ENCODE results near the gene SELENOF. TPM values are rescaled to one million over a fixed set of nuclear protein-coding genes. Genes with fewer than 3 reads are reported as not detected.
"Not testable (repeated sequence)": the region's sequence is repeated elsewhere in the genome, so short reads cannot be mapped to it uniquely, and the experiment has no call there.

SELENOF gene
- total RNA-seq, 2 experiments from 2014 or later: 93.0 to 214 TPM

DNA sequence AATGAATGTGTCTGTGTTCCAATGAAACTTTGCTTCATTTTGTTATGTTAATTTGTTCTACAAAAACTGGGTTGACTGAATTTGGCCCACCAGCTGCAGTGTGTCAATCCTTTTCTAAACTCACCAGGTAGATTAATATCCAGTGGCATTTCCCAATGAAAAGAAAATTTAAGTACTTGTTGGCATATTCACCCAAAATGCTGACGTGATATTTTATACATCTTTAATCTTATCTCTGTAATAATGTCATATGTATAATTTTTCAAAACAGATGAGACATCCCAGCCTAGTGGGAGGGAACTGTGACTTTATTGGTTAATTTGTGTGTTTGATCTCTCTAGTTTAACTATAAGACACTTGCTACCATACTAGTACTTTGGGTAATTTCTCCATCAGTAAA is 8.1 kb downstream of the SELENOF start:
- CTCF ChIA-PET (ENCODE audit: unreplicated experiment): no interaction called here
- BruUV-seq (replicated peaks): no TSS peak
- peaks cover under 1% of the 10 kb centered on the region for H3K4me1 ChIP-seq (ENCODE audit: insufficient read depth, low read length, poor library complexity, severe bottlenecking)

DNA sequence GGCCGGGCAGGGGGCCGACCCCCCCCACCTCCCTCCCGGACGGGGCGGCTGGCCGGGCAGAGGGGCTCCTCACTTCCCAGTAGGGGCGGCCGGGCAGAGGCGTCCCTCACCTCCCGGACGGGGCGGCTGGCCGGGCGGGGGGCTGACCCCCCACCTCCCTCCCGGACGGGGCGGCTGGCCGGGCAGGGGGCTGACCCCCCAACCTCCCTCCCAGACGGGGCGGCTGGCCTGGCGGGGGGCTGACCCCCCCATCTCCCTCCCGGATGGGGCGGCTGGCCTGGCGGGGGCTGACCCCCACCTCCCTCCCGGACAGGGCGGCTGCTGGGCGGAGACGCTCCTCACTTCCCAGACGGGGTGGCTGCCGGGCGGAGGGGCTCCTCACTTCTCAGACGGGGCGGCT is 14.5 kb downstream of the SELENOF start:
- CTCF ChIA-PET (ENCODE audit: unreplicated experiment); intact Hi-C loops (cut with micrococcal nuclease; ENCODE audit: unreplicated experiment); H3K9me2 ChIP-seq (ENCODE audit: insufficient read depth, low read length); H4K20me1 ChIP-seq (ENCODE audit: insufficient read depth, low read length); H3K4me1 ChIP-seq (ENCODE audit: insufficient read depth, low read length, poor library complexity, severe bottlenecking); POLR2A ChIA-PET; H3K4me3 ChIP-seq (ENCODE audit: low read depth, low read length, poor library complexity, severe bottlenecking); H3K4me2 ChIP-seq (ENCODE audit: low read length); H3K27ac ChIP-seq (ENCODE audit: low read depth, low read length, poor library complexity, severe bottlenecking); H2AFZ ChIP-seq (ENCODE audit: low read length); BruUV-seq (replicated peaks); DNase-seq (ENCODE audit: low spot score): not testable (repeated sequence)
- Histone ChIP-seq H3K36me3 (ENCODE audit: insufficient read depth, low read length) (peaks cover 82% of the 10 kb centered on the region), H3K9me3 (ENCODE audit: low read length) (peaks cover 11% of the 10 kb centered on the region; the same call in 1 of the 2 replicates), H3K79me2 (ENCODE audit: insufficient read depth, low read depth, low read length) (peaks cover 74% of the 10 kb centered on the region)

More for the DNA sequence above, 8.1 kb downstream of the SELENOF start:
- DNase-seq (ENCODE audit: low spot score): no peak
- H3K79me2 ChIP-seq (ENCODE audit: insufficient read depth, low read depth, low read length): peaks cover 100% of the 10 kb centered on the region
- H3K4me3 ChIP-seq (ENCODE audit: low read depth, low read length, poor library complexity, severe bottlenecking): no peak overlapping the region
- peaks cover 43% of the 10 kb centered on the region; the same call in 1 of the 2 replicates for H3K9me3 ChIP-seq (ENCODE audit: low read length)
- H4K20me1 ChIP-seq (ENCODE audit: insufficient read depth, low read length): peaks cover 21% of the 10 kb centered on the region
- intact Hi-C loops (cut with micrococcal nuclease; ENCODE audit: unreplicated experiment): no loop called here
- H3K36me3 ChIP-seq (ENCODE audit: insufficient read depth, low read length): peaks cover 100% of the 10 kb centered on the region
- no peak for TF ChIP-seq EZH2phosphoT487 (IDR thresholded peaks at IDR 0.05; ENCODE audit: borderline replicate concordance, low read depth, low read length)
- TF ChIP-seq, protein P1, sequence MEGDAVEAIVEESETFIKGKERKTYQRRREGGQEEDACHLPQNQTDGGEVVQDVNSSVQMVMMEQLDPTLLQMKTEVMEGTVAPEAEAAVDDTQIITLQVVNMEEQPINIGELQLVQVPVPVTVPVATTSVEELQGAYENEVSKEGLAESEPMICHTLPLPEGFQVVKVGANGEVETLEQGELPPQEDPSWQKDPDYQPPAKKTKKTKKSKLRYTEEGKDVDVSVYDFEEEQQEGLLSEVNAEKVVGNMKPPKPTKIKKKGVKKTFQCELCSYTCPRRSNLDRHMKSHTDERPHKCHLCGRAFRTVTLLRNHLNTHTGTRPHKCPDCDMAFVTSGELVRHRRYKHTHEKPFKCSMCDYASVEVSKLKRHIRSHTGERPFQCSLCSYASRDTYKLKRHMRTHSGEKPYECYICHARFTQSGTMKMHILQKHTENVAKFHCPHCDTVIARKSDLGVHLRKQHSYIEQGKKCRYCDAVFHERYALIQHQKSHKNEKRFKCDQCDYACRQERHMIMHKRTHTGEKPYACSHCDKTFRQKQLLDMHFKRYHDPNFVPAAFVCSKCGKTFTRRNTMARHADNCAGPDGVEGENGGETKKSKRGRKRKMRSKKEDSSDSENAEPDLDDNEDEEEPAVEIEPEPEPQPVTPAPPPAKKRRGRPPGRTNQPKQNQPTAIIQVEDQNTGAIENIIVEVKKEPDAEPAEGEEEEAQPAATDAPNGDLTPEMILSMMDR (conservative IDR thresholded peaks at IDR 0.05; ENCODE audit: low read length): no peak
- POLR2A ChIA-PET: interaction anchor here (0.6 kb wide), 1 partner anchor 15 kb away, joined by 3 read pairs; no protein-coding TSS in a partner anchor
- no peak overlapping the region for H3K27ac ChIP-seq (ENCODE audit: low read depth, low read length, poor library complexity, severe bottlenecking)
- no peak overlapping the region for H2AFZ ChIP-seq (ENCODE audit: low read length)
- no peak overlapping the region for H3K4me2 ChIP-seq (ENCODE audit: low read length)
- no peaks in the 10 kb centered on the region for H3K9me2 ChIP-seq (ENCODE audit: insufficient read depth, low read length)

DNA sequence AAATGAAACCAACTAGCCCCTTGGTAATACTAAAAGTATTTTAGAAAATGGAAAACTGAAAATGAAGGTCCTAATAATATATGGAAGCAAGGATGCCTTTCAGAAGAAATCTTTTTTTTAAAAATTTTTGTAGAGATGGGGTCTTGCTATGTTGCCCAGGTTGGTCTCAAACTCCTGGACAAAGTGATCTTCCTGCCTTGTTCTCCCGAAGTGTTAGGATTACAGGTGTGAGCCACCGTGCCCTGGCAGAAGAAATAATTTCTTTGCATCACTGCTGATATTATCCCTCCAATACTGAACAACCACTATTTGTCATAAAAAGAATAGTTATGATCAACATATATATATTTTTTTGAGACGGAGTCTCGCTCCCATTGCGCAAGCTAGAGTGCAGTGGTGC is 25.6 kb downstream of the SELENOF start:
- Histone ChIP-seq H3K4me2 (ENCODE audit: low read length) (no peak overlapping the region), H3K9me3 (ENCODE audit: low read length) (no peaks in the 10 kb centered on the region), H3K79me2 (ENCODE audit: insufficient read depth, low read depth, low read length) (peaks cover 88% of the 10 kb centered on the region), H3K4me1 (ENCODE audit: insufficient read depth, low read length, poor library complexity, severe bottlenecking) (no peaks in the 10 kb centered on the region), H2AFZ (ENCODE audit: low read length) (no peak overlapping the region), H4K20me1 (ENCODE audit: insufficient read depth, low read length) (no peaks in the 10 kb centered on the region), H3K36me3 (ENCODE audit: insufficient read depth, low read length) (peaks cover 90% of the 10 kb centered on the region), H3K9me2 (ENCODE audit: insufficient read depth, low read length) (no peaks in the 10 kb centered on the region), H3K4me3 (ENCODE audit: low read depth, low read length, poor library complexity, severe bottlenecking) (no peak overlapping the region), H3K27ac (ENCODE audit: low read depth, low read length, poor library complexity, severe bottlenecking) (no peak overlapping the region)
- DNase-seq (ENCODE audit: low spot score): no peak
- CTCF ChIA-PET (ENCODE audit: unreplicated experiment): no interaction called here
- POLR2A ChIA-PET: interaction anchor here (1.5 kb wide), 2 partner anchors 10 to 26 kb away, joined by 4 read pairs; partner anchors contain the start of gene HS2ST1
- intact Hi-C loops (cut with micrococcal nuclease; ENCODE audit: unreplicated experiment): no loop called here
- TF ChIP-seq EZH2phosphoT487 (IDR thresholded peaks at IDR 0.05; ENCODE audit: borderline replicate concordance, low read depth, low read length): no peak
- TF ChIP-seq, protein P1 (conservative IDR thresholded peaks at IDR 0.05; ENCODE audit: low read length): no peak
- BruUV-seq (replicated peaks): no TSS peak
